Subcutaneous adipose tissue (tissue), 4 donors: ENCODE measurements around the gene NME7. TPM values are rescaled to one million over a fixed set of nuclear protein-coding genes. Genes with fewer than 3 reads are reported as not detected.

ENCODE experiments used
- CTCF ChIP-seq: fragments of 450-650 bp; IDR thresholded peaks from one replicate; pipeline ENCODE4 v1.5.1; 2016; ENCODE audit warnings: low read depth, mild to moderate bottlenecking, control low read depth, antibody characterized with exemption, moderate library complexity
- total RNA-seq, 4 donors: library from RNA; depleted of rRNA; stranded (reverse); fragments of >200 nt; gene quantifications; one replicate each; pipeline ENCODE4 v1.1.0, GENCODE V29; 2016

NME7 gene
- total RNA-seq, 4 donors from 2014 or later = 10.5 to 14.2 (median 12.9) TPM

GRCh38 chr1:169094897-169095569, 272.6 kb downstream of the NME7 start:
- no peak for TF ChIP-seq CTCF

- no peak for TF ChIP-seq CTCF
Measured at GRCh38 chr1:169092399-169092798, 275.2 kb downstream of the NME7 start.

GRCh38 chr1:169091480-169091941, 276.1 kb downstream of the NME7 start:
- no peak for TF ChIP-seq CTCF

GRCh38 chr1:169090900-169091311, 276.7 kb downstream of the NME7 start:
- no peak for TF ChIP-seq CTCF

- TF ChIP-seq CTCF = no peak
Measured at GRCh38 chr1:169090308-169090899, 277.2 kb downstream of the NME7 start.

GRCh38 chr1:169089776-169090175, 277.8 kb downstream of the NME7 start:
- TF ChIP-seq CTCF = no peak

GRCh38 chr1:169087876-169088275, 279.7 kb downstream of the NME7 start:
- no peak for TF ChIP-seq CTCF
